NCI-H2107 (cell line): ENCODE measurements around the gene JARID2.
"Not testable (repeated sequence)": the region's sequence is repeated elsewhere in the genome, so short reads cannot be mapped to it uniquely, and the experiment has no call there.

Source experiments
- DNase-seq: peaks from one replicate; lab custom pipeline; 2025; lab: John Stamatoyannopoulos, UW

The JARID2 gene

GRCh38 chr6:15401120-15401519 lies 155.3 kb downstream of the JARID2 start:
- no peak for DNase-seq

- no peak for DNase-seq
Measured at GRCh38 chr6:15401769-15402250, 155.9 kb downstream of the JARID2 start.

DNA sequence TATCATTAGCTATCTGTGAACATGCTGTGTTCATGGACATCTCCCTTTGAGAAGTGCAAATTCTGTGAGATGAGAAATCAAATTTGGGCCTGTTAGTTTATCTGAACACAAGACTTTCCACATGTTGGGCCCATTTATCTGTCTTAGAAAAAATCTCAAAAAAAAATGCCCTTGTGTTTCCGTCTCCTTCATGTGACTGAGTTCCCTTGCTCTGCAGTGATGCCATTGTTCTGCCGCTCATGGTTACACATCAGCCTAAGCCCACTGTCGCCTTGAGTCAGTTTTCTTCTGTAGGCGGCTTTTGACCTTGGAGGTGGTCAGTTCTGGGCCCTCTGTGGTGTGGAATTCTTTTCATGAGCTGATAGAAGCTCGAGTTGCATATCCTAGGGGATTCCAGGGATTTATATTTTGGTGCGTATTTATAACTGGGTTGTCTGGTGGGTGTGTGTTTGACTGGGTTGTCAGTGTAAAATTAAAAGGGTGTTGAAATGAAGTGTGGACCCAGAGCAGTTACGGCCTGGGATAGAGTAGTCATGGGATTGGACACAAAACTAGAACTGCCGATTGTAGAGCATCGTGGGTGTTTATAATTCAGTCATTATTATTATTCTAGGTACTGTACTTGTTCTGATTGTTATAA lies 156.7 kb downstream of the JARID2 start:
- no peak for DNase-seq

DNA sequence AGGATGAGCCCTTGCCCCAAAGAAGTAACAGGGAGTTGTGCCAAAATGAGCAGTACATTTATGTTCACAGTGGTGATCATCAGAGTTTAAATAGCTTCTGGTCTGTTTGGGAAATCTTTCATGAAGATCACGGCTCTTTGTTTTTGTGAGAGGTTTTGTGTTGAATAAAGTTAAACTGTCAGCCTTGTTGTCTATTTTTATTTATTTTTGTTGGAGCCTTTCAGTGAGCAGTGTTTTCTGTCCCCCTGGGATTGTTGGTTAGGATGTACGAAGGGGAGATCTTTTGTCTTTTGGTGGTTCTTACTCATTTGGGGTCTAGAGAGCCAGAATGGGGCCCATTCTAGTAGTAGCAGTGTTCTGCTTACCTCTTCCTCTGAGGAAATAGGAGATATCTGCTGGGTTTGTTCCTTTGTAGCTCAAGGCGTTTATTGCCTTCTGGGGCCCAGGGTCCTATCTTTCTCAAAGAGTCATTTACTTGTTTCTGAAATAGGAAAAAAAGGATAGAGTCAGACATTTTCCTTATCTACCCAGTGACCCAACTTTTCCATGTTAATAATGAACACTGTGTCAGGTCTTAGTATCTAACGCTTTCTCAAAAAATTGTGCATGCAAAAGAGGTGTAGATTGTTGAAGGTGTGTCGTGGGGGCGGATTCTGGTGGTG lies 157.4 kb downstream of the JARID2 start:
- DNase-seq: no peak

GRCh38 chr6:15404685-15404980 lies 158.8 kb downstream of the JARID2 start:
- no peak for DNase-seq

- DNase-seq: no peak
Measured at GRCh38 chr6:15405129-15406068, 159.5 kb downstream of the JARID2 start.

DNA sequence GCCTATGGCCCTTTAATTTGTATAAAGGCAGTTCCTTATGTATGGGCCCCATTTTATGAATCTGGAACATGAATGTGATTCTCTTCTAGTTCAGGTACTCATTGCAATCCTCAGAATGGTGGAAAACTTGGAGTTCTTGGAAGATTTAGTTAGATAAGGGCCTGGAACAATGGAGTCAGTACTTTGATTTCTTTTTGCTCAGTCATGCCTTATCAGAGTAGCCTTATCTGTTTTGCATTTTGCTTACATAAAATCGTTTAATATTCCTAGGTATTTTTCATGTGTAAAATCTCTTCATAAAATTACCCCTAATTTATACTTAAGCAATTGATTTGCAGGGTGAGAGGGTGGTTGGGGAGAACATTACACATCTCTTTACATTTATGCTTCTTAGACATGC lies 160.6 kb downstream of the JARID2 start:
- no peak for DNase-seq

- DNase-seq: no peak
Measured at GRCh38 chr6:15408008-15408407, 162.1 kb downstream of the JARID2 start.

- no peak for DNase-seq
Measured at GRCh38 chr6:15408758-15409157, 162.9 kb downstream of the JARID2 start.

- no peak for DNase-seq
Measured at GRCh38 chr6:15409301-15410125, 163.6 kb downstream of the JARID2 start.

DNA sequence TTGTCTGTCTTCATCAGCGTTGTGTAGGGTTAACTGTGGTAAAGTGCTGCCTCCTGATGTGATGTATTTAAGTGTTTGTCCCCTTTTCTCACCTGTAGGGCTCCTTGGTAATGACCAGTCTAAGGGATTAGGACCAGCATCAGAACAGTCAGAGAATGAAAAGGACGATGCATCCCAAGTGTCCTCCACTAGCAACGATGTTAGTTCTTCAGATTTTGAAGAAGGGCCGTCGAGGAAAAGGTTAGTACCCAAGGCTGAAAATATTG lies 164.2 kb downstream of the JARID2 start:
- DNase-seq: no peak

- DNase-seq: no peak
Measured at GRCh38 chr6:15410752-15411151, 164.9 kb downstream of the JARID2 start.

GRCh38 chr6:15411766-15412165 lies 165.9 kb downstream of the JARID2 start:
- no peak for DNase-seq

GRCh38 chr6:15412767-15413166 lies 166.9 kb downstream of the JARID2 start:
- DNase-seq: no peak

DNA sequence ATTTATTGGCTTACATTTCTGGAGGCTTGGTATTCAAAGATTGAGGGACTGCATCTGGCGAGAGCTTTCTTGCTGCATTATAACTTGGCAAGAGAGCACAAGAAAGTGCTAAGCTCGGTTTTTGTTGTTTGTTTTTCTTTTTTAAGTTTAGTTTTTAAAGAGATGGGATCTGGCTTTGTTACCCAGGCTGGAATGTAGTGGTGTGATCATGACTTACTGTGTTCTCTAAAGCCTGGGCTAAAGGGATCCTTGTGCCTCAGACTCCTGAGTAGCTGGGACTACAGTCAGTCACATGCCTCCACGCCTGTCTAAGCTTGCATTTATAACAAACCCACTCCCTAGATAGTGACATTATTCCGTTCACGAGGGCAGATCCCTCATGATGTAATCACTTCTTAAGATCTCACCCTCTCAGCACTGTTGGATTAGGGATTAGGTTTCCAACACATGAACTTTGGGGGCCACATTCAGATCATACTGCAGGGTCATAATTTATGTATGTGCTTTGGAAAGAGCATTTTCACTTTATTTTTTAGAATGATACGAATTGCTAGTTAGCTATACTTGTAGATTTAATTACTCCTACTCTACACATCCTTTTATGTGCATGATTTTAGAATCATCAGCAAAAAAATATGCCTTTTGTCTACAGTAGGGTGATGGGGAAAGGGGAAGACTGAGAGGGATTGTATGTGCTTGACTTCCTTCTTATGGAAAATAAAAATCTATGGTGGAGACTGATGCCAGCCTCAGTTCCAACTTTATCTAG lies 167.8 kb downstream of the JARID2 start:
- DNase-seq: no peak

- no peak for DNase-seq
Measured at GRCh38 chr6:15414235-15414612, 168.4 kb downstream of the JARID2 start.

DNA sequence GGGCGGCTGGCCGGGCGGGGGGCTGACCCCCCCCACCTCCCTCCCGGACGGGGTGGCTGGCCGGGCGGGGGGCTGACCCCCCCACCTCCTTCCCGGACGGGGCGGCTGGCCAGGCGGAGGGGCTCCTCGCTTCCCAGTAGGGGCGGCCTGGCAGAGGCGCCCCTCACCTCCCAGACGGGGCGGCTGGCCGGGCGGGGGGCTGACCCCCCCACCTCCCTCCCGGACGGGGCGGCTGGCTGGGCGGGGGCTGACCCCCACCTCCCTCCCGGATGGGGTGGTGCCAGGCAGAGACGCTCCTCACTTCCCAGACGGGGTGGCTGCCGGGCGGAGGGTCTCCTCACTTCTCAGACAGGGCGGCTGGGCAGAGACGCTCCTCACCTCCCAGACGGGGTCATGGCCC lies 169.8 kb downstream of the JARID2 start:
- DNase-seq: not testable (repeated sequence)

DNA sequence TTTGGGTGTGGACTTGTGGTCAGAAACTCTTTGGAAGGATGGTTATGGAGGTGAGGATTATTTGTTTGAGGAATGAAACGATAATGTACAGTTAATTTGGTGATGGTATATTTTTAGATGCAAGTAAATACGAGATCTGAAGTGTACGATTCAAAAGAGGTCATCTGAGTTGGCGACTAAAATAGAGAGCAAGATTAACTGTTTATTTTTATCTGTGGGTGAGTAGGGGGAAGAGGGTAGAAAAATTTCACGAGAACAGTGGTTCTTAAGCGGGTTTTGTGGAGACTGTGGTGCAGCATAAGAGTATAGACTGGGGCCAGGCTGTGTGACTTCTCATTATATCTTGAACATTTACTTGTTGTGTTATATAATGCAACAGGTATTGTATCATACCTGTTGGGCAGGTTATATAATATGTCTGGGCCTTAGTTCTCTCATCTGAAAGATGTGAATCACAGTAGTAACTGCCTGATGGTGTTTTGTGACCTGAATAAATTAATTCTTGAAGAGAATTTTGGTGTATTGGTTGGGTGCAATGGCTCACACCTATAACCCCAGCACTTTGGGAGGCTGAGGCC lies 171.2 kb downstream of the JARID2 start:
- no peak for DNase-seq

DNA sequence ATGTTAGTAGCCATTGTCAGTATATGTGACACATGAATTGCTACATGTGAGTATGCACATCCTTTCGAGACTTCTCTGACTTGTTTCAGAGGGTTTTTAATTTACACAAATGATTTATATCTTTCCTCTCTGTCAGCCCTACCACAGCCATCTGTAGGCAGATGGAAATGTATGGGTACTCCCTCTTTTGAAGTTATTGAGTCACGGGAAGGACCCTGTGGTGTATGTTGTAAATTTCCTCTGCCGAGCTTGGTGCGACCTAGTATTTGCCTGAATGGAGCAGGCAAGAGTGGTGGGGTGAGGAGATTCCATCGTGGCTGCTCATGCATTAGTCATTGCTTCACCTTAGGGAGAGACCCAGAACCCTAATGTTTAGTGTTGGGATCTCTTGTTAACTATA lies 171.9 kb downstream of the JARID2 start:
- DNase-seq: no peak

- DNase-seq: no peak
Measured at GRCh38 chr6:15419493-15419892, 173.6 kb downstream of the JARID2 start.

- no peak for DNase-seq
Measured at GRCh38 chr6:15420959-15421438, 175.1 kb downstream of the JARID2 start.
